HG03565 (cell line): Measurements from ENCODE around the gene PNLIPRP2.

Source experiments
- ATAC-seq: cut with Tn5 transposase; IDR thresholded peaks from one replicate; pipeline ENCODE4 v1.9.1; 2021; ENCODE audit warnings: mild to moderate bottlenecking, moderate library complexity; ENCODE audit not compliant: unreplicated experiment

PNLIPRP2 gene

DNA sequence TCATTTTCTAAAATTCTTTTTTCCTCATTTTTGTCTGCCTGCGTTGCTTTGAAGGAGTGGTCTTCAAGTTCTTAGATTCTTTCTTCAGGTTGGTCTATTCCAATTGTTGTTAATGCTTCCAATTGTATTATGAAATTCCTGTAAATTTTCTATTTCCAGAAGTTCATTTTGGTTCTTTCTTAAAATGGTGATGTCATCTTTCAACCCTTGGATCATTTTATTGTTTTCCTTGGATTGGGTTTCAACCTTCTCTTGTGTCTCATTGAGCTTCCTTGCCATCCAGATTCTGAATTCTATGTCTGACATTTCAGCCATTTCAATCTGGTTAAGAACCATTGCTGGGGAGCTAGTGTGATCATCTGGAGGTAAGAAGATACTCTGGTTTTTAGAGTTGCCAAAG, 33.1 kb downstream of the PNLIPRP2 start:
- no peak for ATAC-seq

DNA sequence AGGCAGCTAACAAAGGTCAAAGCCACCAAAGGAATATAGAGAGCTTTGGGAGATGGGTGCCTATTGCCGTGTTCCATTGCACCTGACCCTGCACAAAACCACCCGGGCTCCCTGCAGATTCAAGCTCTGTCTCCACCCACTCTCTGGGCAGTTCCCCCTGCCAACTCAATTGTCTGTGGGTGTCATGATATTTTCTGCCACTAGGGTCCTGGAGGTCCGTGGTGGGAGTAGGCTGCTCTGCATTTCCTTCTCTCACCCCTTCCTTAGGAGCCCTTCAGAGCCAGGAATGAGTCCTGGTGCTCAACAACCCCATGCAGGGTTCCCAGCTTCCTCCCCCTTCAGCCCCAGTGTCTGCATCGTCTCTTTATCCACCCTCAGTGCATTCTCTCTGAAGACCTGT, 34.1 kb downstream of the PNLIPRP2 start:
- ATAC-seq: peak; percentile 63

DNA sequence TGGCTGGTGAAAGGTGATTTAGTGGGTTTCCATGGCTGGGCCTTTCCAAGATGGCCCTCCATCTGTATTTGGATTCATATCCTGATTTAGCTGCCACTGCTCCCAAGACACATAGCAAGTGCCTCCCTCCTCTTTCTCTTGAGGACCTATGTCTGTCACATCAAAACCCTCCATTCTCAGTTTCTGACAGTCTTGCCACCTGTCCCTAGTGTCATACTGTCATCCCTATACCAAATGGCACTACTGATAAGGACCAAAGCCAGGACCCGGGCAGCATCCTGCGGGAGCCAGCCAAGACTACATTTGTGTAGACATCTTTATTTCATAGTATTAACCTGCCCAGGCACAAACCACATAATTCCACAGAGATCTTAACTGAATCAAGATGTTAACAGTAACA, 34.8 kb downstream of the PNLIPRP2 start:
- no peak for ATAC-seq

DNA sequence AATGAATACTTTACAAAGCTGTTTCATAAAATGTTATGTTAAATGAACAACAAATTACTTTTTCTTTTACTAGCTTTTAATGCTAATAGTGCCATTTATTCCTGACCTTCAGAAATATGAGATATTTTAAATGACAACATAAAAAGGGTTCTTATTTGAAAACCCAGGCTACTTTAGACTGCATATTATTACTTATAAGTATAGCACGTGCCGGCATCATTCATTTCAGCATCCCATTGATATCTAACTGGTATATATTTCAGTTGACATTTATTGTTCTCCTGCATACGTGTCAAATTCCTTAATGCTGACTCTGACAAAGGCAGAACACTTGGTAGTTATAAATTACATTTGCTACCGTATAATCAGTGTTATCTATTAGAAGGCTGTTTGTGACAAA, 35.3 kb downstream of the PNLIPRP2 start:
- ATAC-seq: no peak

DNA sequence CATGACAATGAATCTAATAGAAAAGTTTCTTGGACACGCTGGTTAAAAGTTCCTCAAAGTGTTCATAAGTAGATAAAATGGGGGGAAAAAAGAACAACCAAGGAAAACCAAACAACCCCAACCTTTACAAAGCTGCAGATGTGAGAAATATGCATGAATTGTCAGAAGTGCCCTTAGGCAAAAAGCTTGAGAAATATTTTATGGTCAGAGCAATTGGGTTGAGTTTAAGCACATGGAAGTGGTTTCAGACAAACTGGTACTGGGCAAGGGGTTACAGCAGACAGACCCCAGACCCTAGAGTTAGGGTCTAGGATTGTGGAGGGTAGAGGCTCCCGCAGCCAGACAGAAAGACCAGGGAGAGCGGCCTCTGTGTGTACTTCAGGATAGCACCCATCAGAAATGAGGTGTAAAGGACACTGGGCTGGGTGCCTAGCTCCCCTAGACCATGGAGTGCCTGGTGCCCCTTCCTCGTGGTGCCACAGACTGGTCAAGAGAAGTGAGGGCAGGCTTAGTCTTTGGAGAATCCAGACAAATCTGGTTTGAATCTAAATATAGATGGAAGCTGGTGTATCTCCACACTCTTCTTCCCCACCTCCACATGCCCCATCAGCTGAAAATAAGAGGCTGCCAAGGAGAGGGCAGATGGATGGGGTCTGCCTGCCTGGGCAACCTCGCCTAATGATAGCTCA, 37.3 kb downstream of the PNLIPRP2 start:
- no peak for ATAC-seq

DNA sequence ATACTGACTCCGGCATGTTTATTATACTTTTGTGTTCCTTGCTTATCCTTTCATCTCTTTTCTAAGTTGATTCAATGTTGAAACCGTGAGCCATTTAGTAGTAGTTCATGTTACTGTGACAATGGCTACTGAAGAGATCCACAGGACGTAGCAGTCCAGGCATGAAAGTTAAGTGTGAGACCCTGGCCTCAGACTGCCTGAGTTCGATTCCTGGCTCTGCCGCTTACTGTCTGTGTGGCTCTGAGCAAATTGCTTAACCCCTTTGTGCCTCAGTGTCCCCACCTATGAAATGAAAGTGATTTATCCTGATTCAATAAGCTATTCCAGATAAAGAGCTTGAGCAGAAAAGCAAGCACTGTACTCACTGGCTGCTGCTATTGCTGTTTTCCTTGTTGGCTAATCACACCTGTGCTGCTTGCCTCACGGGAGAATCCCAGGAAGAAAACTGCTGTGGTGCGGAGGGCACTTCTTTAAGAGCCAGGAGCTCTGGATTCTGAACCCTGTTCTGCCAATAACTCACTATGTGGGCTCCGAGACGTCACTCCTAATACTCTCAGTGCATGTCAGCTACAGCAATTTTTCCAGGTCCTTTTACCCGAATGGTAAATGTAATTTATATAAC, 38.4 kb downstream of the PNLIPRP2 start:
- no peak for ATAC-seq

DNA sequence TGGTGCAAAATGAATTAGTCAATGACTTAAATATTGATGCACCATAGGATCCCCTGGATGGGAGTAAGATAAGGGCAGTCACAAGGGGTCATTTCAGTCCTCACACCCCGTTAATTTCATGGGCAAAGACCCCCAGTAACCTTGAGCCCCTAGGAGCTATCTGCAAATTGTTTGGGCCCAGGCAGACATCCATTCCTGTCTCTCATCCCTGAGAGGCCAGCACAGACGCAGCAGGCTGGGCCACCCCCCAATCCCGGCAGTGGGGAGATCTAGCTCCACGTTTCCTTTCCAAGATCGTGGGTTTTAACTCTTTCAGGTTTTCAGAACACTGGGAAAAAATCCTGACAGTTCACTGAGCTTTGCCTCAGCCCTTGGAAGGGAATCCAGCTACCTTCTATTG, 40.1 kb downstream of the PNLIPRP2 start:
- no peak for ATAC-seq

DNA sequence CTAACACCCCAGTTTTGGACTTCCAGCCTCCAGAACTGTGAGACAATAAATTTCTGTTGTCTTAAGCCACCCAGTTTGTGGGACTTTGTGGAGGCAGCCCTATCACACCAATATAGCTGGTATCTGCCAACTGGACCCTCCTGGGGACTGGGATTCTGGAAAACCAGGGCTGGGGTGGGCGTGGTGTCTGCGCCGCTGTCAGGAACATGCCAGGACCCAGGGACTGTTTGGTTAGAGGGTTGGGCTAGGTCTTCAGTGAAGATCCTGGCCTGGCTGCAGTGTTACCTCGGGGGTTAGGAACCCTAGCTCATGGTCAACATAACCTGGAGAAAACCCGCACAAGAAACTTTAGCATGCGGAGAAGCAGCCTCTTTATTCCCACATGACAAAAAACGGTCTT, 42.6 kb downstream of the PNLIPRP2 start:
- no peak for ATAC-seq

DNA sequence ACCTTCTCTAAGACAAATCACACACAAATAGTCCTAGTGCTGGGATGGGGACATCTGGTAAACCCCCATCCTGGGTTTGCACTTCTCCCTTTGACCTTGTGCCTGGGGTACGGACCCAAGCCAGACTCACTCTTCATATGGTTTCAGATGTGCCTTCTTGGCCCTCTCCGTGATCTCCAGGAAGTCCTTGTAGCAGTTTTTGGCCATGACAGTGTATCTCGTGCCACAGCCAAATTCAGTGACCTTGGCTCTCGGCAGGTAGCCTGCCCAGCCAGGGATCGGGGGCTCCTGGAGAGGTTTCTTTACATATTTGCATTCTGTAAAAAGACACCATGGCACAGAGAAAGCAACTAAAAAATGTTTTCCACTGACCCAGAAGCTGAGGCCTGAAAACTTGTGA, 43.9 kb downstream of the PNLIPRP2 start:
- ATAC-seq: no peak

DNA sequence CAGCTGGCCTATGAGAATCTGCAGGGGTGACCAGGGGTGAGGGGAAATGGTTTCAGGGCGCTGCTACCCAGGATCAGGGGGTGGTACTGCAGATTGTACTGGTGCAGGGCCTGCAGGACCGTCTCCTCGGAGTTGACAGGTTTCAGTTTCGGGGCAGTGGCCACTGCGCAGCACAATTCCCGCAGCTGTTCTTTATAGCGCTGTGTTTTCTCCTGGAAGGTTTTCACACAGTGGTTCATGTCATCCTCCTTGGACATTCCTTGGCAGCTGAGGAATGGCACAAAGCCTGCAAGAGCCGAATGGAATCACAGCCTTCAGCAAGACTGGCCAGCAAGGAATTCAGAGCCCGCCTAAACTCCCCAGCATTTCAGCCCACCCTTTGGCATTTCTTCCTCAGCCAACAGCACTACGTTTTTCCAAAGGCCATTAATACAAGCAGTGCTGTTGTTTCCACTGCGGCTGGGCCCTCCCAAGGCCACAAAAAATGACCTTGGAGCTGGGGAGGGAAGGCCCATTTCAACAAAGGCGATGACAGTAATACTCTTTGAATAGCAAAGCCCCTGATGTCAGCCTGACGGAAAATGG, 44.9 kb downstream of the PNLIPRP2 start:
- no peak for ATAC-seq

DNA sequence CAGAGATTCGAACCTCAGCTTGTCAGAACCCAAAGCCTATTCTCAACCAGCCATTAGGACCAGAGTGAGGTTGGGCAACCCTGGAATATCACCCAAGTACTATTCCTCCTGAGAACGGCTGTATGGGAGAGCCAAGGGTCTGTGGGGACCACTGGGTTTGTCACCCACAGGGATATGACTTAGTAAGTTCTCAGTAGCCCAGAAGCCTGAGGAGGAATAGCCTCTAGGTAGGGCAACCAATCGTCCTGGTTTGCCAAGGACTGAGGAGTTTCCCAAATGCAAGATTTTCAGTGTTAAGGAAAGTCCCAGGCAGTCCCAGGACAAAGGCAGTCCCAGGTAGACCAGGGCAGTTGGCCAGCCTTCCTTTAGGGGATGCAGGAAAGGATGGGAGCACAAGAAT, 46.7 kb downstream of the PNLIPRP2 start:
- ATAC-seq: no peak

DNA sequence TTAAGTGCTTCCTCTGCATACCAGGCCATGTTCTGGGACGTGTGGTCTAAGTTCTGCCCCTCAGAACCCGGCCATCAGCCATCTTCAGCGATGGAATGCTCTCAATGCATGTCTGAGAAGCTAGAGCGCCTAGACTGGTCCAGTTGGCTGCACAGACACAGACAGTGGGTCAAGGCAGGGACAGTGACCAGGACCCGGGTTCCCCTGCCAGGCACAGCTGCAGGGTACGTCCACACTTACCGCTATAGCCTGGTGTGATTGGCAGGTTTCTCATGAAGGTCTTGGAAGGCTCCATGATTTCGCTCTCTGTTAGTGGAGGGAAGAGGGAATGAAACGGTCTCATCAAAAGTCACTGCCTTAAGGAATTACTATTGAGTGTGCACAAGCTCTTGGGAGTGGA, 47.3 kb downstream of the PNLIPRP2 start:
- no peak for ATAC-seq

DNA sequence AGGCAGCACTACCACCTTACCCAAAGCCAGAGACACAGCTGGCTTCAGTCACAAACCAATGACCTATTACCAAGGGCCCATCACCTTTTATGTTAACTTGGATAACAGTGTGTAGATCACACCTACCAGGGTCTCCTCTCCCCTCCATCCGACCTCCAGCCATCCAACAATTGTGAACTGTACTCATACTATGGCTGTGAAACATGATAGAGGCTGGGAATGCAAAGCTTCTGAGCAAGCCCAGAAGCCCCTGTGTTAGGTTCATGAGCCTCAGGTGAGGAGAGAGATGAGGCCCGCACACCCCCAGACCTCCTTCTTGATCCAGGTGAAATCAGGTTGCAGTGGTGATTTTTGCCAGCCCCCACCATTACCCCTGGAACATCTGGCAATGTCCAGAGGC, 47.7 kb downstream of the PNLIPRP2 start:
- ATAC-seq: no peak

DNA sequence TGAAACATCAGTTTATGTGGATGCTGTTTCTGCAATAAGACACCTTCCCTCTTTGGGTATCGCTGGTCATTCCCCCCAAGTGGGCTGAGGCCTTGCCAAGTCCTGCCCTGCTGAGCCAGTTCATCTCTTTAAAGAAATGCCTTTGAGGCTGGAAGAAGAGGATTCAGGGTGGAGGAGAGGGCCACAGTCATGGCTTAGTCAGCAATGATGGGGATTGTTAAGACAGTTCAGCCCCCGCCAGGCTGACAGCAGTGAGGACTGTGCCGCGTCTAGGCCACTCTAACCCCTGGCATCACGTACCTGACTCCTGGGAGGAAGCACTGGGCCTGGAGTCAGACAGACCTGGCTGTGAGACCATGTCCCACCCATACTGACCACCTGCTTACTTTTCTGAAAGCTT, 48.3 kb downstream of the PNLIPRP2 start:
- no peak for ATAC-seq

DNA sequence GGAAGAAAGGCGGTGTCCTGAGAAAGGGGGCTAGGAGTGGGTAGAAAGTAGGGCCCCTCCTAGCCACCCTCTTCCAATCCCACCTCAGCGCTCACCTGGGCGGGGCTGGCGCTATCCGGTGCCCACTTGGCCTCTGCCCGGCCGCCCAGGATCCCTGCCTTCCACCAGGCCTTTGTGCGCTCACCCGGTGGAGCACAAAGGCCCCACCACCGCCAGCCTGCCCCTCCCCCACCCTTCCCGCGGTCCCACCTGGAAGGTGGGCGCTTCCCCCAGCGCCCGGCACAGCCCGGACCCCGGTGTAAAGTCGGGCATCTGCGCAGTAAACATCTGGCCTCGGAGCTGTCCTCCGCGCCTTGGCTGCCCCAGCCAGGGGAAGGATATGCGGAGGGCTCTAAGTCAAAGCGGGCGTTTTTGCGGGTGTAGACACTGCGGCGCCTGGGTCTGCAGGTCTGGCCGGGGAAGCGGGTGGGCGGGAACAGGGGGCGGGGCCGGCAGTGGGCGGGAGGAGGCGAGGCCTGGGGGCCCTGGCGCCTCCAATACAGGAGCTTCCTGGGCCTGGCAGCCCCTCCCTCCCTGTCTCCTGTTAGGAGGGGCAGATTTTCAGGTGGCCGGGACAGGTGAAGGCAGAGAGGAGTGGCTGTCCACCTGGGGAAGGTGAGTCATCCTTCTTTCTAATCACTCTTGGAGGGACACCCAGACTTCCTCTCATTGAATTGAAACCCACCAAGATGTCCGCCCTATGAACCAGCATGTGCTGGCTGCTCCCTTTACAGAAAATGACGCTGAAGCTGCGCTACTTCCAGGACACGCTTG, 49.3 kb downstream of the PNLIPRP2 start:
- no peak for ATAC-seq

DNA sequence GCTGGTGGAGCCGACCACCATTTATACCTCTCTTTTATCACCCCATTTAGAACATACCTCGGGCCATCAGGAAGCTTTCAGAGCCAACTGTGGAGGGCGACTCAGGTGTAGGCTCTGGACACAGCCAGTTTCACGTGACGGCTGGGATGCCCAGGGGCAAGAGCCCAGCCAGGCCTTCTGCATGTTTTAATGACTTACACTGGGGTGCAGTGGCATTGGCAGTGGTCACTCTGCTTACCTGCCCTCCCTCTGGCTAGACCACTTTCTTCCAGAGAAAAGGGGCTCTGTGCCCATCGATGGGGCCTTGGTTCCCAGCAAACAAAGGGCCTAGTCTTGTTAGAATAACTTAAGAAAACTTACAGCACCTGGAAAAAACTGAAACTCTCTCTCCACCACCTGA, 50.0 kb downstream of the PNLIPRP2 start:
- ATAC-seq: no peak

DNA sequence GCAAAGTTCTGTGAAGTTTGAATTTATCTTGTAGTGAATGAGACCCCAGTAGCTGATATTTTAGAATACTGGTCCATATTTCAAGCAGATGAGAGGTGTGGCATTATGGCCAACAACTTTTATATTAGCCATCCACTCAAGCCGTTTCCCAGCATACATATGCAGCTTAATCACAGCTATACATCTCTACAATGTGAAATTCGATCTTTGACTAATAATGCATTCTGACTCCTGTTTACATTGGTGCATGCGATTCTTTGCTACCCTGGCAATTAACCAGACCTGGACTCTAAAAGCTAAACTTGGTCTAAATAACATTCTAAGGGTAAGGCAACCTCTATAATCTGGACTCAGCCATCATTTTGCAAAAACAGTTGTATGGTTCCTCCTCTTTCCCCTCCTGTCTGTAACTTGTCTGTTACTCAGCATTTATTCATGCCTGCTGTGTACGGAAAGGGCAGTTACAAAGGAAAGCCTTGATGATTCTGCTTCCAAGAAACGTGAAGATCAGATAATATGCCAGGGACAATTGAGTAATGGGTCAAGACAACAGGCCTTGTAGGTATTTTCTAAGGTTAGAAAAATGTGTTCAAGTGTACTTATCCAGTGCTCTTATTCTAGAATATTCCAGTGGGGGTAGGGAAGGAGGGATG, 50.6 kb downstream of the PNLIPRP2 start:
- no peak for ATAC-seq

DNA sequence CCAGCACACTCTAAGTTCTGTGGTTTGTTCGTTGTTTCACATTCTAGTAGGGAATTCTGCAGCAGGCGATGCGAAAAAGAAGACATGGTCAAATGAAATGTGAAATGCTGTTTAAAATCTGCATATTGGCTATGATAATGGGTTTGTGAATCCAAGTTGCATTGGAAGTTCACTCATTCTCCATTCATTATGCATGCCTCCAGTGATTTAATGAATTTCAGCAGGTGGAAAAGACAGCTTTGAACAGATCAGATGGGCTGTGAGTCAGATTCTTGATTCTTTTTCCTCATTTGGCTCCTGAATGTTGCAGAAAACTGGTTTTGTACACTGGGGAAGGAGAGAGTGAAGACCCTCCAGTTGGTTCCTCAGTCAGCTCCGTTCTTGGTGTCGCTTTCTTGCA, 52.1 kb downstream of the PNLIPRP2 start:
- no peak for ATAC-seq

DNA sequence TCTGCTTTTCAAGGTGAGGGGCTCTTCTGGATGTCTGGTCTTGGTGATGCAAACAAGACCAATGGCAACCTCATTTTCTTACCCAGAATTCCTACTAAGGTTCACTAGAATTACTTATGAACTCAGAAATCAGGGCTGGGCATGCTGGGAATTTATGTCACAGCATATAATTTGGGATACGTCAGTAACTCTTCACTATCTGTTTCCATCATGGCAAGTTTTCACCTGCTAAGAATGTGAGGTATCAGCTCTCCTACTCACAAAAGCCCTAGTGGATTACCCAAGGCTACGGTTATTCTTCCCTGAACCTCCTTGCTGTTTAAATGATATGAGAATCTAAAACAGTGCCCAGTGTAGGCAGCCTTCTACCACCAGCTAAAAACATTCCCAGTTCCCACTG, 53.1 kb downstream of the PNLIPRP2 start:
- no peak for ATAC-seq

DNA sequence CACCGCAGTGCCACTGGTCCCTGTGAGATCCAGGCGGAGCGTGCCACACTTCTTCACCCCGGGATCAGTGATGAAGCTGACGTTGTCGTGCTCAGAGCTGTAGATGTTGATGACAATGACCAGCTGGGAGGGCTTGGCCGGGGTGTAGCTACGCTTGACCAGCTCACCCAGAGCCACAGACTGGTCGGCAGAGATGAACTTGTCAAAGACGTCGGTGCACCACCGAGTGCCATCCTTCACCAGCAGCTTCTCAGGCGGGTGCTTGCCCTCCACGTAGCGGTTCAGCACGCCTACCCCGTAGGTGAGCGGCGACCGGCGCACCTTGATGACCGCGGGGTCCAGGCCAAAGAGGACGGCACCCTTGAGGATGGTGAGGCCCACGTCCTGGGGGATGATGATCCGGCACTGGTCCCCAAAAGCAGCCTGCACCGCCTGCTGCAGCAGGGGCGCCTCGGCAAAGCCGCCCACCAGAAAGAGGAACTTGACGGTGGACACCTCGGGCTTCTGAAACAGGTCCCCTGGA, 54.2 kb downstream of the PNLIPRP2 start:
- no peak for ATAC-seq

DNA sequence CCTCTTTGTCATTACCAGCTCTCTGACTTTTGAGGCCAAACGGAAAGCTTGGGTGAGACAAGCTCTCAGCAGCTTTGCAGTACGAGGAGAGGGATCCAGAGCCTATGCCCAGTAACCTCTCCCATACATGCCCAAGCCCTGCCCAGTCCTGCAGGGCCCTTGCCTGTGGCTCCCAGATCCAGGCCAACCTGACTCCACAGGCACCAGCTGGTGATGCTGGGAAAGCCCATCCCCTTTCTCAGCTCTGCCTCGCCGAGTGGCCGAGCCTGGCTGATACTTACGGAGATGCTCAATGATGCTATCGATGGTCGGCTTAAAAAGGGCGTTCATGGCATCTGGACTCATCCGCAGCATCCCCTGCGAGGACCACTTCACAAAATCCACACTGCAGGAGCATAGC, 55.4 kb downstream of the PNLIPRP2 start:
- no peak for ATAC-seq
